Glutamatergic neuron (in vitro differentiated cells): Measurements from ENCODE around the gene CASP14. TPM values are rescaled to one million over a fixed set of nuclear protein-coding genes. Genes with fewer than 3 reads are reported as not detected.
"Not testable (repeated sequence)": the region's sequence is repeated elsewhere in the genome, so short reads cannot be mapped to it uniquely, and the experiment has no call there.

Source experiments
- DNase-seq: peaks from one replicate; pipeline ENCODE4 v3.0.0; 2022
- H3K27ac Mint-ChIP-seq: one replicate; pipeline ENCODE4 v1.8.0; 2020; ENCODE audit warnings: mild to moderate bottlenecking, mixed read lengths, inconsistent platforms; ENCODE audit not compliant: unreplicated experiment
- H3K27me3 Mint-ChIP-seq: one replicate; pipeline ENCODE4 v1.8.0; 2020; ENCODE audit warnings: mild to moderate bottlenecking, moderate library complexity, mixed read lengths, inconsistent platforms; ENCODE audit not compliant: unreplicated experiment
- H3K36me3 Mint-ChIP-seq: one replicate; pipeline ENCODE4 v1.8.0; 2020; ENCODE audit warnings: mild to moderate bottlenecking, mixed read lengths, inconsistent platforms; ENCODE audit not compliant: unreplicated experiment
- H3K4me1 Mint-ChIP-seq: one replicate; pipeline ENCODE4 v1.8.0; 2020; ENCODE audit warnings: mild to moderate bottlenecking, low read depth, mixed read lengths, inconsistent platforms; ENCODE audit not compliant: unreplicated experiment
- H3K4me3 Mint-ChIP-seq: one replicate; pipeline ENCODE4 v1.8.0; 2020; ENCODE audit warnings: mild to moderate bottlenecking, mixed read lengths, inconsistent platforms; ENCODE audit not compliant: unreplicated experiment
- H3K9me3 Mint-ChIP-seq: one replicate; pipeline ENCODE4 v1.8.0; 2020; ENCODE audit warnings: mild to moderate bottlenecking, moderate library complexity, mixed read lengths, inconsistent platforms; ENCODE audit not compliant: unreplicated experiment
- CTCF ChIP-seq: fragments of 200-600 bp; sonication (generic); IDR thresholded peaks from one replicate; pipeline ENCODE4 v1.5.0; 2021; ENCODE audit not compliant: partially characterized antibody, unreplicated experiment
- total RNA-seq: library from RNA; stranded (reverse); fragmentation: NEBNext Ultra II Directional; extraction: Animal tissue kit (Norgen Biotek cat#: 25700); gene quantifications from one replicate; pipeline ENCODE4 v1.2.1, GENCODE V29; 2021; ENCODE audit not compliant: unreplicated experiment

Gene CASP14
- total RNA-seq, 1 donor from 2014 or later = not detected

GRCh38 chr19:15093001-15093400 is 43.7 kb downstream of the CASP14 start:
- Mint-ChIP-seq H3K27me3 (no peaks in the 10 kb centered on the region), H3K9me3 (no peaks in the 10 kb centered on the region), H3K4me3 (no peak overlapping the region), H3K4me1 (no peaks in the 10 kb centered on the region), H3K27ac (no peak overlapping the region), H3K36me3 (no peaks in the 10 kb centered on the region)
- no peak for TF ChIP-seq CTCF
- no peak for DNase-seq

GRCh38 chr19:15096223-15096622 is 46.9 kb downstream of the CASP14 start:
- Mint-ChIP-seq H3K27me3 (peaks cover 5% of the 10 kb centered on the region), H3K4me1 (no peaks in the 10 kb centered on the region), H3K36me3 (no peaks in the 10 kb centered on the region), H3K9me3 (no peaks in the 10 kb centered on the region), H3K4me3 (no peak overlapping the region), H3K27ac (no peak overlapping the region)
- no peak for DNase-seq
- TF ChIP-seq CTCF = no peak

GRCh38 chr19:15097980-15098379 is 48.7 kb downstream of the CASP14 start:
- not testable (repeated sequence) for H3K4me1 Mint-ChIP-seq, H3K36me3 Mint-ChIP-seq, H3K4me3 Mint-ChIP-seq, H3K9me3 Mint-ChIP-seq, H3K27me3 Mint-ChIP-seq, H3K27ac Mint-ChIP-seq, DNase-seq

- DNase-seq = no peak
- peaks cover 1% of the 10 kb centered on the region for H3K9me3 Mint-ChIP-seq
- peaks cover 5% of the 10 kb centered on the region for H3K27me3 Mint-ChIP-seq
- no peak for TF ChIP-seq CTCF
- H3K4me3 Mint-ChIP-seq = no peak overlapping the region
- H3K36me3 Mint-ChIP-seq = peaks cover 1% of the 10 kb centered on the region
- no peaks in the 10 kb centered on the region for H3K4me1 Mint-ChIP-seq
- H3K27ac Mint-ChIP-seq = no peak overlapping the region
These were observed 49.2 kb downstream of the CASP14 start for GRCh38 chr19:15098460-15098859.

- no peaks in the 10 kb centered on the region for H3K4me1 Mint-ChIP-seq
- H3K9me3 Mint-ChIP-seq = peaks cover 3% of the 10 kb centered on the region
- DNase-seq = no peak
- peaks cover 3% of the 10 kb centered on the region for H3K36me3 Mint-ChIP-seq
- peaks cover 5% of the 10 kb centered on the region for H3K27me3 Mint-ChIP-seq
- H3K27ac Mint-ChIP-seq = no peak overlapping the region
- no peak overlapping the region for H3K4me3 Mint-ChIP-seq
- no peak for TF ChIP-seq CTCF
These were observed 49.8 kb downstream of the CASP14 start for GRCh38 chr19:15099017-15099582.
